Naive thymus-derived CD4-positive, alpha-beta T cell (primary cell): ENCODE measurements around the gene ELK4. TPM values are rescaled to one million over a fixed set of nuclear protein-coding genes. Genes with fewer than 3 reads are reported as not detected.
"Not testable (repeated sequence)": the region's sequence is repeated elsewhere in the genome, so short reads cannot be mapped to it uniquely, and the experiment has no call there.

ENCODE experiments used
- ATAC-seq: fragments of 150-1000 bp; cut with Tn5 transposase; 2 replicates; pipeline ENCODE4 v1.10.0; 2021; ENCODE audit warnings: mild to moderate bottlenecking, moderate library complexity
- CTCF ChIA-PET: fragments of 350-600 bp; sonication (Branson Sonifier 250); formaldehyde crosslinking; loops from one replicate; lab custom pipeline; 2021; ENCODE audit warnings: antibody characterized with exemption; lab: Charles Lee
- POLR2A ChIA-PET: fragments of 350-600 bp; sonication (Branson Sonifier 250); formaldehyde crosslinking; loops from one replicate; lab custom pipeline; 2021; ENCODE audit warnings: antibody characterized with exemption, inconsistent platforms; lab: Charles Lee
- DNase-seq, 9 donors: peaks; one replicate each; pipeline versions ENCODE4 v3.0.0 to v3.0.0-alpha.2; 2020 to 2022; ENCODE audit warnings: mixed read lengths in 1 of 9
- H3K27ac ChIP-seq: one replicate; pipeline ENCODE4 v1.7.0; 2013; ENCODE audit warnings: mild to moderate bottlenecking, low read depth, low read length, moderate library complexity
- H3K27me3 ChIP-seq, 2 donors: one replicate each; pipeline ENCODE4 v1.7.0; 2013; ENCODE audit warnings: low read length in 2 of 2, mild to moderate bottlenecking in 2 of 2, moderate library complexity in 2 of 2; ENCODE audit not compliant: control insufficient read depth in 2 of 2, insufficient read depth in 2 of 2
- H3K36me3 ChIP-seq, 3 experiments: 1 replicate in 2 of 3; 2 replicates in 1 of 3; pipeline ENCODE4 v1.7.0; 2013; ENCODE audit warnings: low read length in 3 of 3, mild to moderate bottlenecking in 3 of 3, moderate library complexity in 1 of 3; ENCODE audit not compliant: insufficient read depth in 3 of 3, control insufficient read depth in 2 of 3
- H3K4me1 ChIP-seq, 2 donors: one replicate each; pipeline ENCODE4 v1.7.0; 2013; ENCODE audit warnings: low read length in 2 of 2, mild to moderate bottlenecking in 2 of 2, moderate library complexity in 1 of 2; ENCODE audit not compliant: control insufficient read depth in 2 of 2, insufficient read depth in 2 of 2
- H3K4me3 ChIP-seq: 2 replicates; pipeline ENCODE4 v1.7.0; 2013; ENCODE audit warnings: mild to moderate bottlenecking, low read length
- H3K9me3 ChIP-seq, 3 experiments: 1 replicate in 2 of 3; 2 replicates in 1 of 3; pipeline ENCODE4 v1.7.0; 2013; ENCODE audit warnings: low read length in 3 of 3; ENCODE audit not compliant: control insufficient read depth in 2 of 3
- H3K27ac Mint-ChIP-seq, 9 donors: one replicate each; pipeline ENCODE4 v1.8.0; 2020 to 2022; ENCODE audit warnings: mixed read lengths in 9 of 9, mild to moderate bottlenecking in 8 of 9, moderate library complexity in 5 of 9, inconsistent platforms in 2 of 9
- H3K27me3 Mint-ChIP-seq, 5 donors: one replicate each; pipeline ENCODE4 v1.8.0; 2021 to 2022; ENCODE audit warnings: mixed read lengths in 5 of 5, mild to moderate bottlenecking in 1 of 5
- H3K36me3 Mint-ChIP-seq, 5 donors: one replicate each; pipeline ENCODE4 v1.8.0; 2020 to 2022; ENCODE audit warnings: mixed read lengths in 5 of 5, mild to moderate bottlenecking in 3 of 5, inconsistent platforms in 1 of 5
- H3K4me1 Mint-ChIP-seq, 7 donors: one replicate each; pipeline ENCODE4 v1.8.0; 2020 to 2022; ENCODE audit warnings: mixed read lengths in 7 of 7, mild to moderate bottlenecking in 3 of 7, inconsistent platforms in 1 of 7
- H3K4me3 Mint-ChIP-seq, 10 donors: one replicate each; pipeline ENCODE4 v1.8.0; 2020 to 2022; ENCODE audit warnings: mild to moderate bottlenecking in 10 of 10, mixed read lengths in 10 of 10, moderate library complexity in 6 of 10, inconsistent platforms in 2 of 10
- H3K9me3 Mint-ChIP-seq, 11 donors: one replicate each; pipeline ENCODE4 v1.8.0; 2020 to 2022; ENCODE audit warnings: mixed read lengths in 11 of 11, mild to moderate bottlenecking in 4 of 11, inconsistent platforms in 1 of 11, moderate library complexity in 1 of 11
- intact Hi-C, 2 donors: fragments of 100-400 bp; cut with micrococcal nuclease; formaldehyde crosslinking; loops; one replicate each; pipeline ENCODE4 v1.15.1; 2023
- polyA plus RNA-seq, 2 donors: library from polyadenylated mRNA; unstranded; fragments of 300-500 nt; fragmentation: Illumina TruSeq; gene quantifications; one replicate each; pipeline ENCODE4 v1.2.3, GENCODE V29; 2021
- total RNA-seq, 6 experiments: library from RNA in 5 of 6; stranded (reverse) in 5 of 6; gene quantifications; 1 replicate in 5 of 6; 2 replicates in 1 of 6; pipeline ENCODE4 v1.2.3 and lab custom pipeline; 2021 to 2026

Gene ELK4
- total and polyA plus RNA-seq, 7 experiments from 2014 or later: 4.0 to 250 (median 123) TPM

DNA sequence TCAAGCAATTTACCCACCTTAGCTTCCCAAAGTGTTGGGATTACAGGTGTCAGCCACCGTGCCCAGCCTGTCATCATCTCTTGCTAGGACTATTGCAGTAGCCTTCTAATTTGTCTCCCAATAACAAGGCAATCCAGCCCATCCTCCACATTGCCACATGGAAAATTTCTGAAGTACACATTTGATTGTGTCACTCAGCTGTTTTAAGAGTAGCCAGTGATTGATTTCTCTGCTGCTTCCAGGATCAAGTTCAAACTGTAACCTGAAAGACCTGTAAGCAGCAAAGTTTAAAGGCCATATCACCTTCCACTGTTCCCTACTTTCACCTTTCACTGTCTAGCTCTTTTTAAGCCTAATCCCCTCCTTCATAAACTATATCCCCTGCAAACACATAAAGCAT is 7.8 kb upstream of the ELK4 start:
- intact Hi-C loops: loop anchor here in 1 of 2 donors (10.0 kb wide), 2 partner anchors 305 to 1125 kb away; partner anchors contain the start of gene MDM4
- POLR2A ChIA-PET: interaction anchor here (0.7 to 1.1 kb wide), 2 partner anchors 48 to 64 kb away, joined by 3 to 4 read pairs; no protein-coding TSS in a partner anchor
- CTCF ChIA-PET: no interaction called here

DNA sequence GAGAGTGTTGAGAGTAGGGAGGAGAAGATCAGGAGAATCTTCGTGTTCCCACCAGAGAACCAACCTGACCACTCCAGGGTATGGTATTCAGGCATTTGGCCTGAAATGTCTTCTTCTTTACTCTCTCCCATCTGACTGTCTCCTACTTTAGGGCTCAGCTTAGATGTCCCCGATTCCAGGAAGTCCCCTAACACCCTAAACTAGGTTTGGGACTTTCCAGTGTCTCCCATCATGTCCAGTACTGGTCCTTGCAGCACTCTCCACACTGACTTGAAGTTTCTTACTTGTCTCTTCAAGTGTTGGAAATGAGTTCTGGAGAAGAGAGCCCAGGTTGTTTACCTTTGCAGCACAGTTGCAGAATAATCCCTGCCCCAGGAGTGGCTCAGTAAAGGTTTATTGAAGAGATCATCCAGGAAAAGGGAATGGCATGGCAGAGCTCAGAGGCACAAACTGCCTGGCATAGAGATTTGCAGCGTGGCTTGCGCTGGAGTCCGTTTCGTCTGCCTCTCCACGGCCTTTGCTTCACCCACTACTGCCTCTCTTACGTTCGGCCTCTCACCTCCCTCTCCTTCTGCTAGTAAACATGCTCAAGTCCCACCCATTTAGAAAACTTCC is 6.2 kb upstream of the ELK4 start:
- no peak overlapping the region for H3K4me3 ChIP-seq
- ATAC-seq (no peak), DNase-seq (no peak)
- intact Hi-C loops: loop anchor here in 1 of 2 donors (10.0 kb wide), 2 partner anchors 303 to 1123 kb away; partner anchors contain the start of gene MDM4
- Mint-ChIP-seq H3K4me3 (peak overlapping the region in 1 of 10 donors; percentile 25), H3K4me1 (peaks cover 0 to 11% (median 3%) of the 10 kb centered on the region in 7 donors), H3K27ac (peak overlapping the region in 1 of 9 donors; percentile 70), H3K36me3 (no peaks in the 10 kb centered on the region), H3K27me3 (peaks cover 0 to 42% (median 0%) of the 10 kb centered on the region in 5 donors), H3K9me3 (no peaks in the 10 kb centered on the region)
- ChIA-PET CTCF (interaction anchor here (2.9 kb wide), 1 partner anchor 45 kb away, joined by 19 read pairs; no protein-coding TSS in a partner anchor), POLR2A (no interaction called here)
- no peaks in the 10 kb centered on the region for H3K4me1 ChIP-seq
- no peak overlapping the region for H3K27ac ChIP-seq
- H3K36me3 ChIP-seq: no peaks in the 10 kb centered on the region
- H3K27me3 ChIP-seq: no peaks in the 10 kb centered on the region
- H3K9me3 ChIP-seq: no peaks in the 10 kb centered on the region

More for the DNA sequence above, 7.8 kb upstream of the ELK4 start:
- Mint-ChIP-seq H3K4me3 (no peak overlapping the region), H3K36me3 (no peaks in the 10 kb centered on the region), H3K4me1 (peaks cover 0 to 11% (median 0%) of the 10 kb centered on the region in 7 donors), H3K27me3 (peaks cover 0 to 42% (median 0%) of the 10 kb centered on the region in 5 donors), H3K9me3 (no peaks in the 10 kb centered on the region), H3K27ac (no peak overlapping the region)
- Histone ChIP-seq H3K4me1 (no peaks in the 10 kb centered on the region), H3K27ac (no peak overlapping the region), H3K4me3 (no peak overlapping the region), H3K27me3 (no peaks in the 10 kb centered on the region), H3K36me3 (no peaks in the 10 kb centered on the region), H3K9me3 (no peaks in the 10 kb centered on the region)
- no peak for ATAC-seq
- DNase-seq: no peak

GRCh38 chr1:205636732-205637131 is 4.9 kb upstream of the ELK4 start:
- no peak overlapping the region for H3K27ac ChIP-seq
- DNase-seq (no peak), ATAC-seq (no peak)
- peaks cover 0 to 18% (median 5%) of the 10 kb centered on the region in 7 donors for H3K4me1 Mint-ChIP-seq
- intact Hi-C loops: loop anchor here in 1 of 2 donors (10.0 kb wide), 2 partner anchors 302 to 1122 kb away; partner anchors contain the start of gene MDM4
- no peak overlapping the region for H3K4me3 Mint-ChIP-seq
- H3K9me3 Mint-ChIP-seq: no peaks in the 10 kb centered on the region
- H3K27ac Mint-ChIP-seq: no peak overlapping the region
- H3K27me3 Mint-ChIP-seq: peaks cover 0 to 42% (median 0%) of the 10 kb centered on the region in 5 donors
- no peaks in the 10 kb centered on the region for H3K36me3 Mint-ChIP-seq
- H3K36me3 ChIP-seq: no peaks in the 10 kb centered on the region
- ChIA-PET POLR2A (interaction anchor here (0.6 to 3.5 kb wide), 3 partner anchors 21 to 1124 kb away, joined by 4 to 10 read pairs (median 5); no protein-coding TSS in a partner anchor), CTCF (interaction anchor here (0.5 to 2.9 kb wide), 2 partner anchors 21 to 44 kb away, joined by 7 to 19 read pairs; no protein-coding TSS in a partner anchor)
- H3K9me3 ChIP-seq: no peaks in the 10 kb centered on the region
- peaks cover 0 to 6% of the 10 kb centered on the region in 2 donors for H3K4me1 ChIP-seq
- H3K27me3 ChIP-seq: no peaks in the 10 kb centered on the region
- H3K4me3 ChIP-seq: no peak overlapping the region

DNA sequence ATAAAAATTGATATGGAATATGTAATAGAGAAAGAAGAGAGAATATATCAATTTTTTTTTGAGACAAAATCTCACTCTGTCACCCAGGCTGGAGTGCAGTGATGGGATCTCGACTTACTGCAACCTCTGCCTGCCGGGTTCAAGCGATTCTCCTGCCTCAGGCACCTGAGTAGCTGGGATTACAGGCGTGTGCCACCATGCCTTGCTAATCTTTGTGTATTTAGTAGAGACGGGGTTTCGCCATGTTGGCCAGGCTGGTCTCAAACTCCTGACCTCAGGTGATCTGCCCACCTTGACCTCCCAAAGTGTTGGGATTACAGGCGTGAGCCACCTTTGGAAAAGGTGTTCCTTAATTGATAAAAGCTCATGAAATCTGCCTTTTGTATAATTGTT is 4.3 kb upstream of the ELK4 start:
- POLR2A ChIA-PET: interaction anchor here (0.9 to 3.5 kb wide), 2 partner anchors 22 to 45 kb away, joined by 5 to 10 read pairs; no protein-coding TSS in a partner anchor
- not testable (repeated sequence) for H3K36me3 ChIP-seq, DNase-seq, H3K4me3 Mint-ChIP-seq, H3K9me3 Mint-ChIP-seq, ATAC-seq, H3K27ac Mint-ChIP-seq, H3K9me3 ChIP-seq, H3K4me1 ChIP-seq, H3K27ac ChIP-seq, H3K36me3 Mint-ChIP-seq, H3K27me3 ChIP-seq, H3K4me3 ChIP-seq
- H3K27me3 Mint-ChIP-seq: peaks cover 0 to 38% (median 0%) of the 10 kb centered on the region in 5 donors
- intact Hi-C loops: loop anchor here in 1 of 2 donors (10.0 kb wide), 2 partner anchors 301 to 1121 kb away; partner anchors contain the start of gene MDM4
- H3K4me1 Mint-ChIP-seq: peaks cover 0 to 18% (median 5%) of the 10 kb centered on the region in 7 donors
- CTCF ChIA-PET: interaction anchor here (1.1 to 2.9 kb wide), 2 partner anchors 44 to 47 kb away, joined by 6 to 19 read pairs; no protein-coding TSS in a partner anchor

- peak overlapping the region in 2 of 10 donors; percentile 24 to 87 for H3K4me3 Mint-ChIP-seq
These were observed 1.7 kb upstream of the ELK4 start for GRCh38 chr1:205633421-205633976.

GRCh38 chr1:205632669-205633169 is 908 bp upstream of the ELK4 start:
- H3K27me3 ChIP-seq: no peaks in the 10 kb centered on the region
- intact Hi-C loops: loop anchor here (1.0 to 10.0 kb wide), 13 partner anchors 21 to 1290 kb away; partner anchors contain the start of genes FCMR (in 1 of the 2), MDM4 (in 1 of the 2), PPP1R15B (in 1 of the 2) and SLC45A3 (in 1 of the 2)
- peaks cover 14 to 46% (median 33%) of the 10 kb centered on the region in 7 donors for H3K4me1 Mint-ChIP-seq
- ChIA-PET POLR2A (interaction anchor here (0.7 to 6.8 kb wide), 17 partner anchors 9 to 511 kb away, joined by 3 to 290 read pairs (median 7); partner anchors contain the start of genes NUCKS1, RAB29 and RBBP5), CTCF (interaction anchor here (0.8 to 6.0 kb wide), 16 partner anchors 17 to 510 kb away, joined by 3 to 143 read pairs (median 4); no protein-coding TSS in a partner anchor)
- no peaks in the 10 kb centered on the region for H3K9me3 Mint-ChIP-seq
- peaks cover 0 to 10% (median 0%) of the 10 kb centered on the region in 5 donors for H3K36me3 Mint-ChIP-seq
- peak overlapping the region; percentile 84 to 98 (median 94) for H3K27ac Mint-ChIP-seq
- peak overlapping the region; percentile 76 to 95 (median 84) for H3K4me3 Mint-ChIP-seq
- H3K4me3 ChIP-seq: no peak overlapping the region
- H3K9me3 ChIP-seq: no peaks in the 10 kb centered on the region
- H3K4me1 ChIP-seq: peaks cover 16 to 33% of the 10 kb centered on the region in 2 donors
- H3K27me3 Mint-ChIP-seq: peaks cover 0 to 14% (median 0%) of the 10 kb centered on the region in 5 donors
- DNase-seq (no peak), ATAC-seq (no peak)
- H3K27ac ChIP-seq: peak overlapping the region; percentile 95
- H3K36me3 ChIP-seq: no peaks in the 10 kb centered on the region

More at GRCh38 chr1:205633421-205633976, 1.7 kb upstream of the ELK4 start:
- H3K36me3 ChIP-seq: no peaks in the 10 kb centered on the region
- no peaks in the 10 kb centered on the region for H3K9me3 ChIP-seq
- intact Hi-C loops: loop anchor here (2.0 to 10.0 kb wide), 7 partner anchors 47 to 1289 kb away; partner anchors contain the start of genes FCMR (in 1 of the 2), MDM4 (in 1 of the 2), PPP1R15B (in 1 of the 2) and SLC45A3 (in 1 of the 2)
- no peak overlapping the region for H3K4me3 ChIP-seq
- Mint-ChIP-seq H3K36me3 (peaks cover 0 to 4% (median 0%) of the 10 kb centered on the region in 5 donors), H3K27ac (peak overlapping the region in 6 of 9 donors; percentile 22 to 94 (median 84)), H3K4me1 (peaks cover 12 to 38% (median 25%) of the 10 kb centered on the region in 7 donors), H3K9me3 (no peaks in the 10 kb centered on the region), H3K27me3 (peaks cover 0 to 21% (median 0%) of the 10 kb centered on the region in 5 donors)
- H3K27ac ChIP-seq: no peak overlapping the region
- POLR2A ChIA-PET: interaction anchor here (0.5 to 6.8 kb wide), 5 partner anchors 23 to 140 kb away, joined by 3 to 290 read pairs (median 20); partner anchors contain the start of gene RAB29
- DNase-seq (no peak), ATAC-seq (no peak)
- H3K4me1 ChIP-seq: peaks cover 9 to 26% of the 10 kb centered on the region in 2 donors
- CTCF ChIA-PET: interaction anchor here (0.8 to 6.0 kb wide), 8 partner anchors 23 to 511 kb away, joined by 3 to 143 read pairs (median 4); no protein-coding TSS in a partner anchor
- no peaks in the 10 kb centered on the region for H3K27me3 ChIP-seq
